ENCODE data around the gene SRGAP1. TPM values are rescaled to one million over a fixed set of nuclear protein-coding genes. Genes with fewer than 3 reads are reported as not detected.

The SRGAP1 gene
- total and polyA plus RNA-seq, 9 of the 15 experiments (the other 6 are each of a cell fraction or from before 2014, with no cell fraction given) = 0.01 to 0.13 (median 0.04) TPM; not detected in 3

DNA sequence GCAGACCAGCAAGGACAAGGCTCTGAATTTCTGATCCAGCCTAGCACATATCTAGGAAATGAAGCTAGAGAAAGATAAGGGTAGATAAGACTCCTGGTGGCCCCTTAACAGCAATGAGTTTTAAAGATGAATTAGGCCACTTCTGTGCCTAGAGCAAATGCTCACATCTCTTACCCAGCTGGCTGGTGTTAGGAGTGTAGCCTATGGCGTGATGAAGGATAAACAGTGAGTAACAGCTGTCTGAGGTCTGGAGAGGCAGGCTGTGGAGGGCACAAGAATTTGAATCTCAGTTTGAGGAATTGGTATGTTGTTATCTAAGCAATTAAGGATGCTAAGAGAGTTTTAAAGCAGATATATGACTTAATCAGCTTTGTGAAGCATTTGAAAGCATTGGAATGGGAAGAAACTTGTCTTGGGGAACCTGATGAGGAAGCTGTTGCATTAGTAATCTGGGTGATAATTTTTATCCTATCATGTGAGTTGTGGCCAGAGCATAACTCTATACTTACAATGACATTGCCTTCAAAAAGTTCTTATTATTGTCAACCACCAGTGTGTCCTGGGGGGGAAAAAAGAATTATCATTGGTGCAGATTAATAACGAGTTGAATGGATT lies 161.8 kb downstream of the SRGAP1 start:
- ChIA-PET CTCF (ENCODE audit: low intra/inter-chr PET ratio) (no interaction called here), POLR2A (interaction anchor here (0.6 kb wide), 1 partner anchor 231 kb away, joined by 6 read pairs; no protein-coding TSS in a partner anchor)
- Histone ChIP-seq H4K20me1 (replicated peaks; ENCODE audit: control insufficient read depth, insufficient read depth, low read length) (no peaks in the 10 kb centered on the region), H2AFZ (ENCODE audit: low read depth, low read length) (no peak overlapping the region), H3K4me2 (ENCODE audit: insufficient read depth, low read length) (no peak overlapping the region), H3K9me1 (ENCODE audit: control insufficient read depth, insufficient read depth, low read length) (no peaks in the 10 kb centered on the region), H3K9ac (ENCODE audit: insufficient read depth in 1 of 2, low read depth in 2 of 2, low read length in 2 of 2) (no peak overlapping the region), H3K27me3 (ENCODE audit: control insufficient read depth in 2 of 2, insufficient read depth in 2 of 2, low read length in 2 of 2) (no peaks in the 10 kb centered on the region), H3K27ac (ENCODE audit: extremely low read depth, low read depth, low read length) (no peak overlapping the region), H3K4me3 (no peak overlapping the region), H3K9me3 (replicated peaks; ENCODE audit: control insufficient read depth, insufficient read depth, low read depth, low read length) (no peaks in the 10 kb centered on the region), H3K4me1 (replicated peaks in 1 of 2; ENCODE audit: control insufficient read depth in 2 of 2, insufficient read depth in 2 of 2, low read length in 2 of 2) (no peaks in the 10 kb centered on the region), H3K36me3 (ENCODE audit: control insufficient read depth, insufficient read depth, low read length) (no peaks in the 10 kb centered on the region), H3K79me2 (ENCODE audit: control insufficient read depth, insufficient read depth, low read length) (no peaks in the 10 kb centered on the region)
- DNase-seq (ENCODE audit: extremely low read depth in 1 of 4, low spot score in 3 of 4) = no peak
- ATAC-seq = no peak
- in situ Hi-C loops (cut with MboI) = no loop called here
- no TSS peak for BruUV-seq (replicated peaks)
- FAIRE-seq = no peak
- 0% methylated on average over 2 of the region's 2 CpGs for WGBS (ENCODE audit: insufficient coverage, low coverage, missing lambda C conversion rate)
- intact Hi-C loops (cut with micrococcal nuclease) = no loop called here
- TF ChIP-seq SP1 (CRISPR knock-in tag; IDR thresholded peaks at IDR 0.05) (no peak), CBX1 (IDR thresholded peaks at IDR 0.05; ENCODE audit: low read depth) (no peak), HLTF (IDR thresholded peaks at IDR 0.05) (no peak), SNRNP70 (optimal IDR thresholded peaks at IDR 0.05; ENCODE audit: low read depth, low read length) (no peak), NUFIP1 (IDR thresholded peaks at IDR 0.05; ENCODE audit: partially characterized antibody) (no peak), NKRF (IDR thresholded peaks at IDR 0.05; ENCODE audit: borderline replicate concordance) (no peak), ILF3 (IDR thresholded peaks at IDR 0.05; ENCODE audit: borderline replicate concordance) (no peak), ILK (tag; IDR thresholded peaks at IDR 0.05; ENCODE audit: borderline replicate concordance, low read depth) (no peak), TGIF2 (CRISPR knock-in tag; IDR thresholded peaks at IDR 0.05) (no peak), SIN3B (IDR thresholded peaks at IDR 0.05; ENCODE audit: low read depth) (no peak), ZNF280B (CRISPR knock-in tag; IDR thresholded peaks at IDR 0.05) (no peak), ID3 (CRISPR knock-in tag; IDR thresholded peaks at IDR 0.05) (no peak), ID3 (tag; IDR thresholded peaks at IDR 0.05) (no peak), SMARCA5 (IDR thresholded peaks at IDR 0.05) (no peak), KAT7 (CRISPR knock-in tag; IDR thresholded peaks at IDR 0.05; ENCODE audit: borderline replicate concordance) (no peak), AFF4 (CRISPR knock-in tag; IDR thresholded peaks at IDR 0.05) (no peak)

Data from K562 (cell line).